ENCODE results near the gene ZBTB18.

The ZBTB18 gene

DNA sequence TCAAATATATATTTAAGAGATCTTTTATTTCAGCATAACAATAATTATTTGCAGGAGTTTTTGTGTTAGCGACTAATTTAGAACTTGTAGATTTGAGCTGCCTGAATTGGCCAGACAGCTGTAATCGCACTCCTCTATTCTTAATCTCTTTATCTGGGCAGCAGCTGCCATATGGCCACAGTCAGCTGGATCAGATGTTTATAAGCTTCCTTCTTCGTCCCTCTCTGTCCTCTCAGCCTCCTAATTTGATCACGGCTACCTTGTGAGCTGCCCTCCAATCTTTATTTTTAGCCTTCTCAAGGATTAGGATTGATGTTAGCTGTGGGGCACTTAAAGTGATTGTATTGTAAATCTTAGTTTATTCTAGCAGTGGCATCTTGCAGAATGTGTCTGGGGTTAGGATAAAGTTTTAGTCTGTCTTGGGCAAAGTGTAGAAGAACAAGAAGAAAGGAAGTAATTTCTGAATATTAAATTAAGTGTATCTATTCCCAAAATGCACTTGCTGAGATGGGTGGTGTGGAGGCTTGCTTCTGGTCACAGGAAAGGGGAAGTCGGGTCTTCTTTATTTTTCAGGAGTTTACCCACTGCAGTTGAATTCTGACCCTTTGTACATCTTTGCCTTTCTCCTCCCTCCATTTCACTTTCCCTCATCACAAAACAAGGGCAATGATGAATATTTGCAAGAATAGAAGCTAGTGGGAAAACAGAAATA lies 1.1 kb downstream of the ZBTB18 start:
- TF ChIP-seq, protein P1, sequence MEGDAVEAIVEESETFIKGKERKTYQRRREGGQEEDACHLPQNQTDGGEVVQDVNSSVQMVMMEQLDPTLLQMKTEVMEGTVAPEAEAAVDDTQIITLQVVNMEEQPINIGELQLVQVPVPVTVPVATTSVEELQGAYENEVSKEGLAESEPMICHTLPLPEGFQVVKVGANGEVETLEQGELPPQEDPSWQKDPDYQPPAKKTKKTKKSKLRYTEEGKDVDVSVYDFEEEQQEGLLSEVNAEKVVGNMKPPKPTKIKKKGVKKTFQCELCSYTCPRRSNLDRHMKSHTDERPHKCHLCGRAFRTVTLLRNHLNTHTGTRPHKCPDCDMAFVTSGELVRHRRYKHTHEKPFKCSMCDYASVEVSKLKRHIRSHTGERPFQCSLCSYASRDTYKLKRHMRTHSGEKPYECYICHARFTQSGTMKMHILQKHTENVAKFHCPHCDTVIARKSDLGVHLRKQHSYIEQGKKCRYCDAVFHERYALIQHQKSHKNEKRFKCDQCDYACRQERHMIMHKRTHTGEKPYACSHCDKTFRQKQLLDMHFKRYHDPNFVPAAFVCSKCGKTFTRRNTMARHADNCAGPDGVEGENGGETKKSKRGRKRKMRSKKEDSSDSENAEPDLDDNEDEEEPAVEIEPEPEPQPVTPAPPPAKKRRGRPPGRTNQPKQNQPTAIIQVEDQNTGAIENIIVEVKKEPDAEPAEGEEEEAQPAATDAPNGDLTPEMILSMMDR (IDR thresholded peaks at IDR 0.05; ENCODE audit: control extremely low read depth, extremely low read depth, low read depth, missing control alignments), result no peak
- ChIA-PET CTCF (interaction anchor here (1.2 to 5.1 kb wide), 3 partner anchors 9 to 247 kb away, joined by 3 to 24 read pairs (median 3); no protein-coding TSS in a partner anchor), POLR2A (no interaction called here)
- no peak for DNase-seq (ENCODE audit: extremely low spot score)

DNA sequence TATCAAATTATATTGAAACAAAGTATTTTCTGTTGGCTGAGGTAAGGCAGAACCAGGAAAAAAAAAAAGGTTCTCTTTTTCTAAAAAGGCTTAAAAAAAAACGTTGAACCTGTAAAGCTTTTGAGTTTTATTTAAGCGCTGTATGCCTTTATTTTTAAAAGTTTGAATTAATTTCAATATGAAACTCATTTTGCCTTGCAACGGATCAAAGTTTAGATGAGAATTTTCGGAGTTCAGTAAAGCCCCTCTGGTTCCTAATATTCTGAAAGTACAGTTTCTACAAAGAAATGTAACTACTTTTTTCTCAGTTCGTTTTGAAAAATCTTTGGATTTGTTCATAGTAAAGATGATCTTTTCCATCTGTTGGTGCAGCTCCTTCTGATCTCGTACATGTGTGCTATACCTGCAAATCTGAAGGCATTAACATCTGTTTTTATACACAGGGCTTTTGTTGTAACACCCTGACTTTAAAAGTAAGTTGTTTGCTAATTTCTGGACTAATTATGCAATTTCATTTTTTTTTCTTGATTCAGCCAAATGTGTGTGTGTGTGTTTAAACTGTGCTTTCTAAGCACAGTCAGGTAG lies 1.7 kb downstream of the ZBTB18 start:
- POLR2A ChIA-PET, result no interaction called here
- CTCF ChIA-PET, result interaction anchor here (1.3 to 5.1 kb wide), 2 partner anchors 12 to 246 kb away, joined by 3 to 24 read pairs; no protein-coding TSS in a partner anchor
- TF ChIP-seq, protein P1 (IDR thresholded peaks at IDR 0.05; ENCODE audit: control extremely low read depth, extremely low read depth, low read depth, missing control alignments), result no peak
- DNase-seq (ENCODE audit: extremely low spot score), result no peak

DNA sequence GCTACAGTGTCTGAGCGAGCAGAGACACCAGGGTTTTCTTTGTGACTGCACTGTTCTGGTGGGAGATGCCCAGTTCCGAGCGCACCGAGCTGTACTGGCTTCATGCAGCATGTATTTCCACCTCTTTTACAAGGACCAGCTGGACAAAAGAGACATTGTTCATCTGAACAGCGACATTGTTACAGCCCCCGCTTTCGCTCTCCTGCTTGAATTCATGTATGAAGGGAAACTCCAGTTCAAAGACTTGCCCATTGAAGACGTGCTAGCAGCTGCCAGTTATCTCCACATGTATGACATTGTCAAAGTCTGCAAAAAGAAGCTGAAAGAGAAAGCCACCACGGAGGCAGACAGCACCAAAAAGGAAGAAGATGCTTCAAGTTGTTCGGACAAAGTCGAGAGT lies 2.7 kb downstream of the ZBTB18 start:
- POLR2A ChIA-PET, result interaction anchor here (0.5 kb wide), 1 partner anchor 688 kb away, joined by 6 read pairs; no protein-coding TSS in a partner anchor
- DNase-seq (ENCODE audit: extremely low spot score), result no peak

DNA sequence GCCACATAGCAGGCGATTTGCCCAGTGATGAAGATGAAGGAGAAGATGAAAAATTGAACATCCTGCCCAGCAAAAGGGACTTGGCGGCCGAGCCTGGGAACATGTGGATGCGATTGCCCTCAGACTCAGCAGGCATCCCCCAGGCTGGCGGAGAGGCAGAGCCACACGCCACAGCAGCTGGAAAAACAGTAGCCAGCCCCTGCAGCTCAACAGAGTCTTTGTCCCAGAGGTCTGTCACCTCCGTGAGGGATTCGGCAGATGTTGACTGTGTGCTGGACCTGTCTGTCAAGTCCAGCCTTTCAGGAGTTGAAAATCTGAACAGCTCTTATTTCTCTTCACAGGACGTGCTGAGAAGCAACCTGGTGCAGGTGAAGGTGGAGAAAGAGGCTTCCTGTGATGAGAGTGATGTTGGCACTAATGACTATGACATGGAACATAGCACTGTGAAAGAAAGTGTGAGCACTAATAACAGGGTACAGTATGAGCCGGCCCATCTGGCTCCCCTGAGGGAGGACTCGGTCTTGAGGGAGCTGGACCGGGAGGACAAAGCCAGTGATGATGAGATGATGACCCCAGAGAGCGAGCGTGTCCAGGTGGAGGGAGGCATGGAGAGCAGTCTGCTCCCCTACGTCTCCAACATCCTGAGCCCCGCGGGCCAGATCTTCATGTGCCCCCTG lies 3.3 kb downstream of the ZBTB18 start:
- ChIA-PET CTCF (interaction anchor here (1.3 to 5.1 kb wide), 2 partner anchors 10 to 87 kb away, joined by 3 to 24 read pairs; no protein-coding TSS in a partner anchor), POLR2A (no interaction called here)
- TF ChIP-seq, protein P1 (IDR thresholded peaks at IDR 0.05; ENCODE audit: control extremely low read depth, extremely low read depth, low read depth, missing control alignments), result no peak
- DNase-seq (ENCODE audit: extremely low spot score), result no peak

More for the DNA sequence above, 2.7 kb downstream of the ZBTB18 start:
- CTCF ChIA-PET, result interaction anchor here (1.3 to 5.1 kb wide), 2 partner anchors 11 to 86 kb away, joined by 3 to 24 read pairs; no protein-coding TSS in a partner anchor
- TF ChIP-seq, protein P1 (IDR thresholded peaks at IDR 0.05; ENCODE audit: control extremely low read depth, extremely low read depth, low read depth, missing control alignments), result no peak

DNA sequence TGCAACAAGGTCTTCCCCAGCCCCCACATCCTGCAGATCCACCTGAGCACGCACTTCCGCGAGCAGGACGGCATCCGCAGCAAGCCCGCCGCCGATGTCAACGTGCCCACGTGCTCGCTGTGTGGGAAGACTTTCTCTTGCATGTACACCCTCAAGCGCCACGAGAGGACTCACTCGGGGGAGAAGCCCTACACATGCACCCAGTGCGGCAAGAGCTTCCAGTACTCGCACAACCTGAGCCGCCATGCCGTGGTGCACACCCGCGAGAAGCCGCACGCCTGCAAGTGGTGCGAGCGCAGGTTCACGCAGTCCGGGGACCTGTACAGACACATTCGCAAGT lies 3.8 kb downstream of the ZBTB18 start:
- ChIA-PET POLR2A (no interaction called here), CTCF (interaction anchor here (0.6 to 5.1 kb wide), 2 partner anchors 10 to 1946 kb away, joined by 3 to 24 read pairs; no protein-coding TSS in a partner anchor)
- TF ChIP-seq, protein P1 (IDR thresholded peaks at IDR 0.05; ENCODE audit: control extremely low read depth, extremely low read depth, low read depth, missing control alignments), result no peak
- no peak for DNase-seq (ENCODE audit: extremely low spot score)

DNA sequence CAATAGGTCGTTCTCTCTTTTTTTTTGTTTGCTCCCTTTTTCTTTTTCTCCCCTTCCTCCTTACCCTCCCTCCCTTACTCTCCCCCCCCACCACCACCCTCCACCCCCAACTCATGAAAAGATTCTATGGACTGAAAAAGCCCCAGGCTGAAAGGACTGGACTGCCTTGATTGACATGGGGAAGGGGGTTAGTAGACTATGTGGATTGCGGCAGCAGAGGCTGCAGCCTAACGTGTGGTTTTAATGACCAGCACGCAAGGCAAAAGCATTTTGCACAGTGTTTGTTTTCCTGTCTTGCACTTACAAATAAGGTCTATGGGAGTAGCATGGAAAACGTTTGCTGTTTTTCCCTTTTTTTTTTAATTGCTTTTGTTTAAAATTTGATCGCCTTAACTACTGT lies 5.5 kb downstream of the ZBTB18 start:
- CTCF ChIA-PET, result no interaction called here
- TF ChIP-seq, protein P1 (IDR thresholded peaks at IDR 0.05; ENCODE audit: control extremely low read depth, extremely low read depth, low read depth, missing control alignments), result no peak
- DNase-seq (ENCODE audit: extremely low spot score), result no peak
- POLR2A ChIA-PET, result no interaction called here

Measured in GM10248 (cell line).